RPMI7951 (cell line): Measurements from ENCODE around the gene GATAD2B. TPM values are rescaled to one million over a fixed set of nuclear protein-coding genes. Genes with fewer than 3 reads are reported as not detected.

Source experiments
- DNase-seq: peaks from one replicate; pipeline ENCODE4 v3.0.0-alpha.2; 2012; ENCODE audit warnings: low read depth
- total RNA-seq: library from RNA; depleted of rRNA; stranded (reverse); fragments of >200 nt; shearing (Covaris generic); gene quantifications from 2 replicates; pipeline ENCODE4 v1.2.3, GENCODE V29; 2014; rRNA removed

Gene GATAD2B
- 5.1 and 7.3 TPM in 2 replicates for total RNA-seq

- DNase-seq, result peak; percentile 100
These were observed at the start of gene GATAD2B for GRCh38 chr1:153922972-153923925. TSS of gene GATAD2B (minus strand) at chr1:153922972. CDS start at chr1:153828347, 94,625 bp downstream.

- no peak for DNase-seq
These were observed 47.6 kb upstream of the GATAD2B start for GRCh38 chr1:153970346-153970745.

GRCh38 chr1:153968972-153969371 lies 46.2 kb upstream of the GATAD2B start:
- DNase-seq, result no peak

GRCh38 chr1:153968408-153968807 lies 45.6 kb upstream of the GATAD2B start:
- no peak for DNase-seq

GRCh38 chr1:153968000-153968363 lies 45.2 kb upstream of the GATAD2B start:
- DNase-seq, result no peak

- DNase-seq, result peak; percentile 96
These were observed 44.6 kb upstream of the GATAD2B start, which contains the start of gene CREB3L4 for GRCh38 chr1:153967107-153967999. TSS of gene CREB3L4 (plus strand) at chr1:153967902. CDS start at chr1:153968526, 624 bp downstream.

GRCh38 chr1:153963850-153964331 lies 41.1 kb upstream of the GATAD2B start:
- peak; percentile 65 for DNase-seq

GRCh38 chr1:153963030-153963849 lies 40.5 kb upstream of the GATAD2B start, which contains the start of gene SLC39A1:
TSS of gene SLC39A1 (minus strand) at chr1:153963537. CDS start at chr1:153962715, 822 bp downstream.
- peak; percentile 93 for DNase-seq

- DNase-seq, result peak; percentile 65
These were observed 39.6 kb upstream of the GATAD2B start for GRCh38 chr1:153962088-153963029.

GRCh38 chr1:153961421-153961820 lies 38.6 kb upstream of the GATAD2B start:
- DNase-seq, result no peak

- no peak for DNase-seq
These were observed 37.4 kb upstream of the GATAD2B start for GRCh38 chr1:153960206-153960605.

GRCh38 chr1:153959454-153959853 lies 36.7 kb upstream of the GATAD2B start:
- DNase-seq, result no peak

- DNase-seq, result no peak
These were observed 36.1 kb upstream of the GATAD2B start for GRCh38 chr1:153958961-153959260.

GRCh38 chr1:153958111-153958960 lies 35.6 kb upstream of the GATAD2B start, which contains the start of gene CRTC2:
TSS of gene CRTC2 (minus strand) at chr1:153958612. CDS start at chr1:153958497, 115 bp downstream.
- peak; percentile 97 for DNase-seq

- no peak for DNase-seq
These were observed 35.0 kb upstream of the GATAD2B start for GRCh38 chr1:153957744-153958110.

GRCh38 chr1:153956997-153957715 lies 34.4 kb upstream of the GATAD2B start:
- no peak for DNase-seq

- no peak for DNase-seq
These were observed 32.1 kb upstream of the GATAD2B start for GRCh38 chr1:153954826-153955225.

GRCh38 chr1:153953859-153954365 lies 31.1 kb upstream of the GATAD2B start:
- no peak for DNase-seq
